Heart left ventricle (tissue), 16 donors: ENCODE results near the gene RNF112. TPM values are rescaled to one million over a fixed set of nuclear protein-coding genes. Genes with fewer than 3 reads are reported as not detected.
"Not testable (repeated sequence)": the region's sequence is repeated elsewhere in the genome, so short reads cannot be mapped to it uniquely, and the experiment has no call there.

ENCODE experiments used
- ATAC-seq, 4 donors: fragments of 200-7000 bp; cut with Tn5 transposase; one replicate each; pipeline ENCODE4 v1.9.1; 2020 to 2022; ENCODE audit warnings: moderate library complexity in 4 of 4, mild to moderate bottlenecking in 3 of 4, moderate number of reproducible peaks in 1 of 4
- DNase-seq, 5 donors: peaks; one replicate each; pipeline ENCODE4 v3.0.0-alpha.2; 2020
- H3K27ac ChIP-seq, 12 donors: fragments of 200-600 bp; sonication (generic) in 4 of 12; one replicate each; pipeline versions ENCODE4 v1.5.0 to v1.8.0; 2016 to 2022; ENCODE audit warnings: mild to moderate bottlenecking in 2 of 12
- H3K27me3 ChIP-seq, 9 donors: fragments of 200-600 bp; sonication (generic) in 2 of 9; one replicate each; pipeline versions ENCODE4 v1.5.1 to v1.8.0; 2016 to 2022; ENCODE audit warnings: mild to moderate bottlenecking in 3 of 9
- H3K36me3 ChIP-seq, 9 donors: fragments of 200-600 bp; sonication (generic) in 2 of 9; one replicate each; pipeline versions ENCODE4 v1.5.0 to v1.8.0; 2018 to 2022; ENCODE audit warnings: mild to moderate bottlenecking in 2 of 9
- H3K4me1 ChIP-seq, 12 donors: fragments of 200-600 bp; sonication (generic) in 4 of 12; one replicate each; pipeline versions ENCODE4 v1.5.0 to v1.8.0; 2016 to 2022; ENCODE audit warnings: mild to moderate bottlenecking in 3 of 12
- H3K4me3 ChIP-seq, 12 donors: fragments of 200-600 bp; sonication (generic) in 4 of 12; one replicate each; pipeline versions ENCODE4 v1.5.0 to v1.8.0; 2017 to 2022; ENCODE audit warnings: mild to moderate bottlenecking in 9 of 12, moderate library complexity in 4 of 12
- H3K9me3 ChIP-seq, 12 donors: fragments of 200-600 bp; sonication (generic) in 4 of 12; one replicate each; pipeline versions ENCODE4 v1.5.0 to v1.8.0; 2016 to 2022; ENCODE audit warnings: mild to moderate bottlenecking in 1 of 12
- POLR2A ChIP-seq, 2 donors: fragments of 450-650 bp; IDR thresholded peaks; one replicate each; pipeline ENCODE4 v1.6.1; 2017; ENCODE audit warnings: antibody characterized with exemption in 2 of 2, mild to moderate bottlenecking in 2 of 2, moderate library complexity in 2 of 2
- WGBS, 4 donors: extraction: QIAGEN DNeasy Blood & Tissue Kit in 2 of 4; methylation state at CpG; one replicate each; pipeline versions ENCODE4 v1.1.5 to v1.1.7; 2013 to 2018; 5-methylcytosine and 5-hydroxymethylcytosine counted together
- intact Hi-C, 10 donors: fragments of 100-400 bp; cut with DNase I; formaldehyde crosslinking; loops; one replicate each; pipeline versions ENCODE4 v1.11.1 to v1.14.2; 2022
- polyA plus RNA-seq, 2 donors: library from polyadenylated mRNA; stranded (reverse); fragments of 200-250 nt; gene quantifications; one replicate each; pipeline ENCODE4 v1.2.3, GENCODE V29; 2013
- total RNA-seq, 9 donors: library from RNA; depleted of rRNA in 2 of 9; stranded (reverse); fragments of >200 nt in 2 of 9; fragmentation: NEBNext Ultra II Directional in 3 of 9; extraction: Animal tissue kit (Norgen Biotek cat#: 25700) in 3 of 9; gene quantifications; one replicate each; pipeline versions ENCODE4 v1.1.0 to v1.2.4, GENCODE V29; 2016 to 2023
- TF ChIP-seq, protein P1 (sequence below), 12 donors: fragments of 200-600 bp; sonication (generic) in 4 of 12; IDR thresholded peaks; one replicate each; pipeline versions ENCODE4 v1.5.0 to v1.8.0; 2018 to 2022; ENCODE audit warnings: antibody characterized with exemption in 12 of 12, mild to moderate bottlenecking in 5 of 12
- donor health status: ischemic (EF 13 %, LVEDD 7.1; RV severe dilation, severe dysfunction).
- donor health status: healthy with polysubstance abuse.
- donor health status: DM: no; HTN: yes; CAD: no.
- donor health status: DM: no; HTN: no; CAD: no.
- donor health status: ischemic (EF 25% LVEDD 6.9; RV normal size, moderate dysfunction).
- donor health status: ischemic (EF 25% LVEDD 5.7; RV mildly dilated, moderate dysfunction).
- donor health status: healthy.
- donor health status: DM: yes; HTN: yes; CAD: no.
- donor health status: ischemic (EF 35%, LVEDD 5.7; RV mildly dilated, moderate dysfunction).
- donor health status: nonischemic (EF 11% LVEDD 7.7; RV severe dilation, severe dysfunction).
- donor health status: DM: yes; HTN: yes; CAD: no.
- donor health status: PGD.
- donor health status: ischemic (EF 29% LVEDD 5.4; RV normal size, mild dysfunction).
- donor health status: nonischemic (EF 23%, LVEDD 6.1; RV moderate dilation, normal function).

The RNF112 gene
- total and polyA plus RNA-seq, 11 donors: 0.45 to 3.0 (median 1.4) TPM

DNA sequence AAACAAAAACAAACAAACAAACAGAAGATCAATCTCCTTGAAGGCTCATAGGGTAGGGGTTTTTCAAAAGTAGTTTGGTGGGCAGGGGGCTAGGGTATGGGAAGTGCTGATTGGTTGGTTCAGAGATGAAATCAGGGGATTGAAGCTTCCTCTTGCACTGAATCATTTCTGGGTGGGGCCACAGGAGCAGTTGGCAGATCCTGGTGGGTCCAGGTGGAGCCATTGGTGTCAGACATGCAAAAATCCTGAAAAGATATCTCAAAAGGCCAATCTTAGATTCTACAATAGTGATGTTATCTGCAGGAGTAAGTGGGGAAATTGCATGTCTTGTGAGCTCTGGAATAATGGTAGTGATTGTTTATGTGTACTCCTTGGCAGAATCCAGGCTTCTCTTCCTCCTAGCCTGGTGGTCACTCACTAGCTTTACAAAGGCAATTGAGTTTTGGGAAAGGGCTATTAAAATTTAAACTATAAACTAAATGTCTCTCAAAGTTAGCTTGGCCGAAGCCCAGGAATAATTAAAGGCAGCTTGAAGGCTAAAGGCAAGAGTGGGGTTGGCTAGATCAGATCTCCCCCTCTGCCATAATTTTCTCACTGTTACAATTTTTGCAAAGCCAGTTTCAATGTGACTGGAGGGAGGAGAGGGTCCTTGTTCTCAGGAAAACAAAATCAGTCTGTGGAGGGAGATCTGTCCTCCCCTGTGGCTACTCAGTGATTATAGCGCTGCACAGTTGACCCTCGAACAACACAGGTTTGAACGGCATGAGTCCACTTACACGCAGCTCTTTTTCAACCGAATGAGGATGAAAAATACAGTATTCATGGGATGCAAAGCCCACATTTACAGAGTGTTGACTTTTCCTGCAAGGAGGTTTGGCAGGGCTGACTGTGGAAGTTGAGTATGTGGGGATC is 45.2 kb downstream of the RNF112 start:
- WGBS, 4 donors: 82 to 88% (median 86%) methylated on average over 6 of the region's 6 CpGs
- peaks cover 0 to 4% (median 0%) of the 10 kb centered on the region in 9 donors for H3K27me3 ChIP-seq
- DNase-seq (no peak), ATAC-seq (no peak)
- TF ChIP-seq, protein P1, sequence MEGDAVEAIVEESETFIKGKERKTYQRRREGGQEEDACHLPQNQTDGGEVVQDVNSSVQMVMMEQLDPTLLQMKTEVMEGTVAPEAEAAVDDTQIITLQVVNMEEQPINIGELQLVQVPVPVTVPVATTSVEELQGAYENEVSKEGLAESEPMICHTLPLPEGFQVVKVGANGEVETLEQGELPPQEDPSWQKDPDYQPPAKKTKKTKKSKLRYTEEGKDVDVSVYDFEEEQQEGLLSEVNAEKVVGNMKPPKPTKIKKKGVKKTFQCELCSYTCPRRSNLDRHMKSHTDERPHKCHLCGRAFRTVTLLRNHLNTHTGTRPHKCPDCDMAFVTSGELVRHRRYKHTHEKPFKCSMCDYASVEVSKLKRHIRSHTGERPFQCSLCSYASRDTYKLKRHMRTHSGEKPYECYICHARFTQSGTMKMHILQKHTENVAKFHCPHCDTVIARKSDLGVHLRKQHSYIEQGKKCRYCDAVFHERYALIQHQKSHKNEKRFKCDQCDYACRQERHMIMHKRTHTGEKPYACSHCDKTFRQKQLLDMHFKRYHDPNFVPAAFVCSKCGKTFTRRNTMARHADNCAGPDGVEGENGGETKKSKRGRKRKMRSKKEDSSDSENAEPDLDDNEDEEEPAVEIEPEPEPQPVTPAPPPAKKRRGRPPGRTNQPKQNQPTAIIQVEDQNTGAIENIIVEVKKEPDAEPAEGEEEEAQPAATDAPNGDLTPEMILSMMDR (IDR thresholded peaks at IDR 0.05): no peak
- no peak for TF ChIP-seq POLR2A (IDR thresholded peaks at IDR 0.05)
- no peaks in the 10 kb centered on the region for H3K36me3 ChIP-seq
- H3K4me3 ChIP-seq: no peak overlapping the region
- intact Hi-C loops: no loop called here
- no peak overlapping the region for H3K27ac ChIP-seq
- H3K9me3 ChIP-seq: no peaks in the 10 kb centered on the region
- H3K4me1 ChIP-seq: peaks cover 0 to 9% (median 0%) of the 10 kb centered on the region in 12 donors

DNA sequence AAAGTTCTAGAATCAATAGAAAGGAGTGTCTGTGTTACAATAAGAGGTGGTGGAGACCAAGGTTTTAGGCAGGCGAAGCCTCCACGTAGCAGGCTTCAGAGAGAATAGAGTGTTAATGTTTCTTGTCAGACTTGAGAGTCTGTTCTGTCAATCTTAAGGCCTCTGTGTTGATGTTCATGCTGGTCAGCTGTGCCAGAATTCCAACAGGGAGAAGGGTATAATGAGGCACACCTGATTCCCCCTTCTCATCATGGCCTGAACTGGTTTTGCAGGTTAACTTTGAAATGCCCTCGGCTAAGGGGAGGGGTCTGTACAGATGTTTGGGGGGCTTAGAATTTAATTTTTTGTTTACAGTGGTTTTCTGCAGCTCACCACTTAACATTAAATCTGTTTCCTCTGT is 46.0 kb downstream of the RNF112 start:
- intact Hi-C loops: no loop called here
- DNase-seq (no peak), ATAC-seq (no peak)
- Histone ChIP-seq H3K4me3 (no peak overlapping the region), H3K4me1 (peaks cover 0 to 17% (median 0%) of the 10 kb centered on the region in 12 donors), H3K36me3 (no peaks in the 10 kb centered on the region), H3K9me3 (no peaks in the 10 kb centered on the region), H3K27me3 (peaks cover 0 to 4% (median 0%) of the 10 kb centered on the region in 9 donors), H3K27ac (no peak overlapping the region)
- TF ChIP-seq POLR2A (IDR thresholded peaks at IDR 0.05): no peak
- 94 to 97% (median 95%) methylated on average over 3 of the region's 3 CpGs for WGBS, 4 donors

DNA sequence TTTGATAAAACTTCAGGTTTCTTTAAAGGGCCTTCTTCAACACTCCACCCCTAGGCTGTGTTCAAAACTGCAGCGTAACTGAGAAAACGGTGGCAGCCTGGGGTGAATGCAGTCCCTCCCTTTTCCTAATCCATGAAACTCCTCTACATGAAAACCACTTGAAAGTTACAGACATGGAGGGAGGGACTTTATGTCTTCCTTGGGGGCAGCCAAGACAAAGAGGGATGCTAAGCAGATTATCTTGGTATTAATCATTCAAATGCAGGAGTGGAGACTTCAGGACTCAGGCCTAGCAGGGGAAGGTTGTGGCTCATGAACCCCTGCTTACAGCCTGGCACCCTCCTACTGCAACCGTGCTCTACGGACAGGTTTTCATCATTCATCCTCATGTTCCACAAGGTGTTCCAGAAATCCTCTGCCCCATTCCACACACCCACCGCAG is 46.8 kb downstream of the RNF112 start:
- Histone ChIP-seq H3K4me3 (no peak overlapping the region), H3K27ac (no peak overlapping the region), H3K27me3 (no peaks in the 10 kb centered on the region), H3K4me1 (peaks cover 0 to 24% (median 0%) of the 10 kb centered on the region in 12 donors), H3K9me3 (no peaks in the 10 kb centered on the region), H3K36me3 (no peaks in the 10 kb centered on the region)
- DNase-seq (no peak), ATAC-seq (no peak)
- 74 to 79% (median 77%) methylated on average over 5 of the region's 5 CpGs for WGBS, 4 donors
- TF ChIP-seq POLR2A (IDR thresholded peaks at IDR 0.05): no peak
- TF ChIP-seq, protein P1 (IDR thresholded peaks at IDR 0.05): no peak
- intact Hi-C loops: loop anchor here in 1 of 10 donors (2.0 kb wide), 1 partner anchor 19 kb away; no protein-coding TSS in a partner anchor

GRCh38 chr17:19458481-19458880 is 47.4 kb downstream of the RNF112 start:
- intact Hi-C loops: loop anchor here in 1 of 10 donors (2.0 kb wide), 1 partner anchor 20 kb away; no protein-coding TSS in a partner anchor
- H3K4me3 ChIP-seq, ATAC-seq, H3K9me3 ChIP-seq, DNase-seq, H3K27me3 ChIP-seq, H3K36me3 ChIP-seq, H3K27ac ChIP-seq: not testable (repeated sequence)
- 88 to 93% (median 91%) methylated on average over 6 of the region's 6 CpGs for WGBS, 4 donors
- peaks cover 0 to 28% (median 0%) of the 10 kb centered on the region in 12 donors for H3K4me1 ChIP-seq

- intact Hi-C loops: loop anchor here in 1 of 10 donors (2.0 kb wide), 1 partner anchor 20 kb away; no protein-coding TSS in a partner anchor
- not testable (repeated sequence) for DNase-seq, ATAC-seq, H3K36me3 ChIP-seq, H3K27ac ChIP-seq, H3K9me3 ChIP-seq, H3K4me3 ChIP-seq, H3K27me3 ChIP-seq
- peaks cover 0 to 35% (median 0%) of the 10 kb centered on the region in 12 donors for H3K4me1 ChIP-seq
- WGBS, 4 donors: 69 to 80% (median 73%) methylated on average over 1 of the region's 1 CpG
Measured at GRCh38 chr17:19459018-19459655, 48.1 kb downstream of the RNF112 start.
